Osteocyte (in vitro differentiated cells): ENCODE measurements around the gene MZB1. TPM values are rescaled to one million over a fixed set of nuclear protein-coding genes. Genes with fewer than 3 reads are reported as not detected.

Source experiments
- DNase-seq: peaks from one replicate; pipeline ENCODE4 v3.0.0; 2021; ENCODE audit warnings: mixed read lengths; ENCODE audit not compliant: unreplicated experiment; ENCODE audit errors: extremely low spot score
- H3K27ac Mint-ChIP-seq: one replicate; pipeline ENCODE4 v1.8.0; 2021; ENCODE audit warnings: mild to moderate bottlenecking, mixed read lengths; ENCODE audit not compliant: unreplicated experiment
- H3K27me3 Mint-ChIP-seq: one replicate; pipeline ENCODE4 v1.8.0; 2021; ENCODE audit warnings: mixed read lengths; ENCODE audit not compliant: unreplicated experiment
- H3K36me3 Mint-ChIP-seq: one replicate; pipeline ENCODE4 v1.8.0; 2021; ENCODE audit warnings: mixed read lengths; ENCODE audit not compliant: unreplicated experiment
- H3K4me1 Mint-ChIP-seq: one replicate; pipeline ENCODE4 v1.8.0; 2021; ENCODE audit warnings: mixed read lengths; ENCODE audit not compliant: unreplicated experiment
- H3K4me3 Mint-ChIP-seq: one replicate; pipeline ENCODE4 v1.8.0; 2021; ENCODE audit warnings: mild to moderate bottlenecking, moderate library complexity, mixed read lengths; ENCODE audit not compliant: unreplicated experiment
- H3K9me3 Mint-ChIP-seq: one replicate; pipeline ENCODE4 v1.8.0; 2021; ENCODE audit warnings: mixed read lengths; ENCODE audit not compliant: unreplicated experiment
- CTCF ChIP-seq: fragments of 200-600 bp; sonication (generic); IDR thresholded peaks from 2 replicates; pipeline ENCODE4 v1.5.0; 2021; ENCODE audit warnings: antibody characterized with exemption, mild to moderate bottlenecking, moderate library complexity
- total RNA-seq: library from RNA; stranded (reverse); gene quantifications from 2 replicates; pipeline ENCODE4 v1.2.1, GENCODE V29; 2021

The MZB1 gene
- total RNA-seq, 1 donor from 2014 or later, result not detected

- Mint-ChIP-seq H3K4me3 (no peak overlapping the region), H3K36me3 (no peaks in the 10 kb centered on the region), H3K27ac (no peak overlapping the region), H3K27me3 (no peaks in the 10 kb centered on the region), H3K9me3 (no peaks in the 10 kb centered on the region), H3K4me1 (peaks cover 29% of the 10 kb centered on the region)
- DNase-seq, result no peak
- TF ChIP-seq CTCF, result no peak
Measured at GRCh38 chr5:139392324-139392677, 2.6 kb upstream of the MZB1 start.

- H3K4me1 Mint-ChIP-seq, result peaks cover 29% of the 10 kb centered on the region
- no peaks in the 10 kb centered on the region for H3K36me3 Mint-ChIP-seq
- DNase-seq, result no peak
- no peaks in the 10 kb centered on the region for H3K9me3 Mint-ChIP-seq
- no peaks in the 10 kb centered on the region for H3K27me3 Mint-ChIP-seq
- peak overlapping the region; percentile 72 for H3K27ac Mint-ChIP-seq
- H3K4me3 Mint-ChIP-seq, result peak overlapping the region; percentile 61
- no peak for TF ChIP-seq CTCF
Measured at GRCh38 chr5:139391570-139392323, 2.0 kb upstream of the MZB1 start.

GRCh38 chr5:139390639-139391569 lies 1.2 kb upstream of the MZB1 start:
- peak overlapping the region; percentile 72 for H3K27ac Mint-ChIP-seq
- H3K9me3 Mint-ChIP-seq, result no peaks in the 10 kb centered on the region
- H3K36me3 Mint-ChIP-seq, result no peaks in the 10 kb centered on the region
- TF ChIP-seq CTCF, result no peak
- peaks cover 26% of the 10 kb centered on the region for H3K4me1 Mint-ChIP-seq
- no peak overlapping the region for H3K4me3 Mint-ChIP-seq
- H3K27me3 Mint-ChIP-seq, result no peaks in the 10 kb centered on the region
- no peak for DNase-seq

- Mint-ChIP-seq H3K36me3 (no peaks in the 10 kb centered on the region), H3K4me3 (no peak overlapping the region), H3K27ac (no peak overlapping the region), H3K4me1 (peaks cover 30% of the 10 kb centered on the region), H3K27me3 (no peaks in the 10 kb centered on the region), H3K9me3 (no peaks in the 10 kb centered on the region)
- no peak for TF ChIP-seq CTCF
- DNase-seq, result no peak
Measured at GRCh38 chr5:139388198-139388821, 1.4 kb downstream of the MZB1 start.
